Measurements from ENCODE around the gene HDGFL3. TPM values are rescaled to one million over a fixed set of nuclear protein-coding genes. Genes with fewer than 3 reads are reported as not detected.

HDGFL3 gene
- total and polyA plus RNA-seq, 2 donors (not counting 1 experiment from before 2014, with no cell fraction given) = 0.12 to 2.5 TPM

GRCh38 chr15:83178390-83178789 lies 29.2 kb downstream of the HDGFL3 start:
- no CpG with 5 or more reads among the region's 2 CpGs for WGBS (ENCODE audit: insufficient coverage)
- ATAC-seq (ENCODE audit: low read depth) = no peak
- Histone ChIP-seq H3K9me3 (ENCODE audit: control extremely low read depth in 1 of 3, control insufficient read depth in 2 of 3, insufficient read depth in 1 of 3, low read length in 2 of 3) (no peaks in the 10 kb centered on the region), H3K4me1 (ENCODE audit: control insufficient read depth in 2 of 2, insufficient read depth in 2 of 2, low read length in 2 of 2) (no peaks in the 10 kb centered on the region), H3K4me2 (replicated peaks; ENCODE audit: low read depth, low read length, poor library complexity, severe bottlenecking) (no peak overlapping the region), H2AFZ (ENCODE audit: insufficient read depth, low read depth, low read length, poor library complexity, severe bottlenecking) (no peak overlapping the region), H4K20me1 (ENCODE audit: control insufficient read depth, insufficient read depth, low read length, poor library complexity, severe bottlenecking) (no peaks in the 10 kb centered on the region), H3K36me3 (replicated peaks in 1 of 2; ENCODE audit: control extremely low read depth in 1 of 2, control insufficient read depth in 1 of 2, extremely low read depth in 1 of 2, insufficient read depth in 2 of 2, low read length in 1 of 2) (no peaks in the 10 kb centered on the region), H3K9ac (ENCODE audit: low read length) (no peak overlapping the region), H3K79me2 (ENCODE audit: control insufficient read depth, insufficient read depth, low read length) (no peaks in the 10 kb centered on the region), H3K4me3 (ENCODE audit: control extremely low read depth in 1 of 5, extremely low read depth in 1 of 5, insufficient read depth in 1 of 5, low read depth in 2 of 5, low read length in 4 of 5) (no peak overlapping the region), H3K27ac (ENCODE audit: low read length in 2 of 2) (no peak overlapping the region), H3K27me3 (replicated peaks in 1 of 4; ENCODE audit: control extremely low read depth in 1 of 4, control insufficient read depth in 3 of 4, insufficient read depth in 4 of 4, low read length in 3 of 4) (no peaks in the 10 kb centered on the region)
- ChIA-PET CTCF (no interaction called here), POLR2A (no interaction called here)
- no peak for DNase-seq
- intact Hi-C loops (cut with micrococcal nuclease) = no loop called here
- TF ChIP-seq CTCF (IDR thresholded peaks at IDR 0.05) (no peak), EZH2 (IDR thresholded peaks at IDR 0.05; ENCODE audit: borderline replicate concordance, insufficient read depth, low read depth, low read length, poor library complexity, severe bottlenecking) (no peak)
- no peak overlapping the region for H3K27ac Mint-ChIP-seq
- H3K27me3 Mint-ChIP-seq = peaks cover 5% of the 10 kb centered on the region
- no peaks in the 10 kb centered on the region for H3K4me1 Mint-ChIP-seq
- H3K9me3 Mint-ChIP-seq (ENCODE audit: insufficient read depth) = no peaks in the 10 kb centered on the region
- H3K4me3 Mint-ChIP-seq = no peak overlapping the region

- ATAC-seq (ENCODE audit: low read depth) (no peak), DNase-seq (no peak)
- Histone ChIP-seq H3K36me3 (replicated peaks in 1 of 2; ENCODE audit: control extremely low read depth in 1 of 2, control insufficient read depth in 1 of 2, extremely low read depth in 1 of 2, insufficient read depth in 2 of 2, low read length in 1 of 2) (no peaks in the 10 kb centered on the region), H2AFZ (ENCODE audit: insufficient read depth, low read depth, low read length, poor library complexity, severe bottlenecking) (no peak overlapping the region), H3K4me1 (ENCODE audit: control insufficient read depth in 2 of 2, insufficient read depth in 2 of 2, low read length in 2 of 2) (no peaks in the 10 kb centered on the region), H3K9me3 (ENCODE audit: control extremely low read depth in 1 of 3, control insufficient read depth in 2 of 3, insufficient read depth in 1 of 3, low read length in 2 of 3) (no peaks in the 10 kb centered on the region), H3K4me2 (replicated peaks; ENCODE audit: low read depth, low read length, poor library complexity, severe bottlenecking) (no peak overlapping the region), H3K9ac (ENCODE audit: low read length) (no peak overlapping the region), H3K27ac (ENCODE audit: low read length in 2 of 2) (no peak overlapping the region), H4K20me1 (ENCODE audit: control insufficient read depth, insufficient read depth, low read length, poor library complexity, severe bottlenecking) (no peaks in the 10 kb centered on the region), H3K4me3 (ENCODE audit: control extremely low read depth in 1 of 5, extremely low read depth in 1 of 5, insufficient read depth in 1 of 5, low read depth in 2 of 5, low read length in 4 of 5) (no peak overlapping the region), H3K27me3 (replicated peaks in 1 of 4; ENCODE audit: control extremely low read depth in 1 of 4, control insufficient read depth in 3 of 4, insufficient read depth in 4 of 4, low read length in 3 of 4) (no peaks in the 10 kb centered on the region), H3K79me2 (ENCODE audit: control insufficient read depth, insufficient read depth, low read length) (no peaks in the 10 kb centered on the region)
- POLR2A ChIA-PET = no interaction called here
- no CpG with 5 or more reads among the region's 1 CpG for WGBS (ENCODE audit: insufficient coverage)
- CTCF ChIA-PET = no interaction called here
- H3K27ac Mint-ChIP-seq = no peak overlapping the region
- TF ChIP-seq CTCF (IDR thresholded peaks at IDR 0.05) (no peak), EZH2 (IDR thresholded peaks at IDR 0.05; ENCODE audit: borderline replicate concordance, insufficient read depth, low read depth, low read length, poor library complexity, severe bottlenecking) (no peak)
- H3K4me3 Mint-ChIP-seq = no peak overlapping the region
- no peaks in the 10 kb centered on the region for H3K4me1 Mint-ChIP-seq
- intact Hi-C loops (cut with micrococcal nuclease) = no loop called here
- H3K9me3 Mint-ChIP-seq (ENCODE audit: insufficient read depth) = peaks cover 2% of the 10 kb centered on the region
- H3K27me3 Mint-ChIP-seq = peaks cover 5% of the 10 kb centered on the region
Observed at GRCh38 chr15:83174891-83175290, 32.7 kb downstream of the HDGFL3 start.
